GM03348 (cell line): Measurements from ENCODE around the gene CPB1.

Experiments
- DNase-seq: peaks from one replicate; pipeline ENCODE4 v3.0.0; 2012; ENCODE audit warnings: low spot score

The CPB1 gene

DNA sequence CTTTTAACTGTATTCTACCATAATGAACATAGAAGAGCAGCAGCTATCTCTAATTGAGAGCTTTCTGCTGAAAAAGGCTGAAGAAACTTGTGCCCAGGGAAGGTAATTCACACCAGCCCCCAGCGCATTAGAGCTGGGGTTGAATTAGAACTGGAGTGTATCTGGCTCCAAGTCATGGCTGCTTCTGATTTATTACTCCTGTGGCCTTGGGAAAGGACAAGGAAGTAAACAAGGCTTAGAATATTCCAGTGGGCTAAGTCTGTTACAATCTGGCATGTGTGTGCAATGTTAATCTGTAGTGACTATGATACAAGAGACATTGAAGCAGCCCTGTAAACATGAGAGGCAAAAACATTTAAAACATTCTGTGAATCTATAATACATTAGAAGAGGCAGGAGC, 55.6 kb downstream of the CPB1 start:
- no peak for DNase-seq

DNA sequence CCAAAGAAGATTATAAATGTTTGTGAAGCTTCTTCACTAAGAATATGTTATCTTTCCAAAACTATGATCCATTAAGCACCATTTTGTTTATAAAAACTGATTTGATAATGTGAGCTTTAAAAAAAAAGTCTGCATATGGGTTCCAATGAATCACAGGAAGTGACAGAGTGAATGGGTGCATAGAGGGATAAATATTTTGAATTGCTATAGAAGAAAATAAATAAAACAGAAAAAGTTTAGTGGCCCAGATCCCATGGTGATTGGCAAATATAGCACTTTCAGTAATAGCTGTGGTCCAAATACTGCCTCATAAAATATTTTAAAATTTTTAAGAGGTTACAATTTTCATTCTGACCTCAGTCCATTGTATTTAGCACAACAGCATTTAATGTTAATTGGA, 56.6 kb downstream of the CPB1 start:
- DNase-seq, result no peak

DNA sequence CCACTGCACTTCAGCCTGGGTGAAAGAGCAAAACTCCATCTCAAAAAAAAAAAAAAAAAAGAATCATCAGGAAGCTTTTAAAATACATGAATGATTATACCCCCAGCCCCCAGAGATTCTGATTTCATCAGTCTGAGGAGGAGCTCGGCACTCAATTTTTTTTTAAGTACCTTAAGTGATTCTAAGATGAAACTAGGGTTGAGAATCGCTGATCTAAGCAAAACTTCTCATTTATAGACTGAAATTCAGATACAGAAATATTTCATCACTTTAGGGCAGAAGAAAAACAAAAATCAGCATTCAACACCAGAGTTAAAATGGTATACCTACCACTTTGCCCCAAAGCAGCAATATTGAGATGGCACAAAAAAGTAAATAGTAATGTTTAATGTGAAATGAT, 62.2 kb downstream of the CPB1 start:
- no peak for DNase-seq

DNA sequence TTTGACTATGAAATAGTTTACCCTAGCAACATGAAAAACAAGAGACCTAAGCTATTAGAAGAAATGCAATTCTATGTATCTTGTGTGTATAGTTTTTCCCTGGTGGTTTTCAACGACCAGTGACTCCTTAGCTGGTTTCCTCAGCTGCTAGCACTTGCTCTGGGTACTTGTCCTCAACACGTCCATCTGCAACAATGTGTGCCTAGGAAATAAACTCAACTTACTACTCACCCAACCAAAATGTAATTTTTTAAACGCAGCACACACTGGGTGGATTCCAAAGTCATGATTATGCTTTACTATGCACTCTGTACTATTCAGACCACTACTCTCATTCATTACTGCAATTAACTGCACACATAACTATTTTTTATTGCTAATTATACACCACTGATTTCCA, 68.5 kb downstream of the CPB1 start:
- DNase-seq, result no peak

DNA sequence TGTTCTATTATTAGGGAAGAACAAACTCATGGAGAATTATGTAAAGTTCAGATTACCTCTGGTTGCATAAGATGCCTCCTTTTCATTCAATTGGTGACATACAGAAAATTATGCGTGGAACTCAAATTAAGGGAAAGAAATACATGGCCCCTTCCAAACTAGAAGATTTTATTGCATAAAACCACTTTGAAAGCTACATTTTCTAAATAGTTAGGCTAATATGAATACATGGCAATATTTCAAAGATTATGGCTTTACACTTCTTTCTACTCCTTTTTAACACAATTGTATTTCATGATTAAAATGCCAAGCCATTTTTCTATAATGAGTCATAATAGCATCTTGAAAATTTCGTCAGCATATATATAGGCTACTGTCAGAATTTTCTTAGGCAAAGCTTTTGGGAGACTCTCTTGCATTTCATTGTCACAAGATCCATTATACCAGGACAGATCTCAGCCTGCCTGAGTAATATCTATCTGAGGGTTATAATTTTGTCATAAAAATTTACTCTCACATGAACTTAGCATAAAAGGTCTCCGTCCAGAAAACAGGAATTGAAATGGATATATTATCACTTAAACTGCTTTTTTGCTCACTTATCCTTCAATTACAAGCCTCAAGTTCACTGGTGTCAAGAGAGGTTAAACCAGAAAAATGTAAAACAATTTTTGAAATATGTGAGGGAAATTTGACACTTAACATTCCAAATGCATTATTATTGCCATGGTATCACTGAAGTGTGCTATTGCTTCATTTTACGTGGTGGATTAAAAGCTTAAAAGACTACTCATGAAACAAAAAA, 74.6 kb downstream of the CPB1 start:
- peak; percentile 62 for DNase-seq

DNA sequence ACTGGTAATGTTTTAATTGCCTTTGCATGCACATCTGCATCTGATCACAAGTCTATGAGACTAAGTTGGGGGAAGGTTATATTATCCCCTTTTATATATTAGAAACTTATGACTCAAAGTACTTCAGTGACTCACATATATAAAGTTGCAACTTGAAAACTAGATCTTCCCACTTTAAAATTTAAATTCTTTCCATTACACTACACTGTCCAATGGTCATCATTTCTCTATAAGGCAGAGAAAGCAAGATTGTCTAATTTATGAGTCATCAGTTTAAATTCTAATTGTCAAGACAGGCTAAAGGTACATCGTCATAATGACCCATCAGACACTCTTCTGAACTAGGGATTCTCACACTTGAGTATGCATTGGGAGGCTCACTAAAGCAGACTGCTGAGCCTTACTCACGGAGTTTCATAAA, 75.4 kb downstream of the CPB1 start:
- DNase-seq, result peak; percentile 19

DNA sequence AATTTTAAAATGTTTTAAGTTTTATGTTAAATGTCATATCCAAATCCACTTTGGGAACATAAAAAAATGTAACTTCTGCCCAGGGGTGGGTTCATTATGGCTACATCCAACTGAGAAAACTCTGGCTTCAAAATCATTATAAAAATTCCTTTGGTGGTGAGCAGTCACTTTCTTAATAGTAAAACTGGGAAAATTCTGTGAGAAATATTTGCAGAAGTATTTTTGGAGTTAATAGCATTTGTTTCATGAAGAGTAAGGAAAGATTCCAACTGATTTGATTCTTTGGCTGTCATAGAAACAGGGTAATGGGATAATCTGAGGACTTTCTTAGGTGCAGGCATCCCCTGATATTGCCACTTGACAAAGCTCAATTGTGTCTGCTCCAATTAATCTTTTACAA, 76.3 kb downstream of the CPB1 start:
- DNase-seq, result no peak

DNA sequence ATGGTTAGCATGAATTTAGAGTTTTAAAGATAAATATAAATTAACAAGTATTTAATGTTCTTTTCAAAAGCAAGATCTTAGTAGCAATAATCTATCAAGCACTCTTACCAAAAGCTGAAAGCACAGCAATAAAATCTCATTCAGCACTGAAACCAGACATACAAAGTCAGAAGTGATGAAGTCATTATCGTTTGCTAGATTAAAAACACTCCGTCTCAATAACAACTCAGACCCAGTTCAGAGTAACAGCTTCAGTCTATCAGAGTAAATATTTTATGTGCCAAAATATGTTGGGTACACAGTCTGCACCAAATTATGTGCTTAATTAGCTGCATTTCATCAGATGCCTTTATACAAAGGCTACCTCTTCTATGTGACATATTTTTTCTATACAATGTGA, 79.1 kb downstream of the CPB1 start:
- peak; percentile 9 for DNase-seq
